Measurements from ENCODE around the gene PTPRM. TPM values are rescaled to one million over a fixed set of nuclear protein-coding genes. Genes with fewer than 3 reads are reported as not detected.

Gene PTPRM
- total RNA-seq, 1 donor from 2014 or later = 13.9 TPM

DNA sequence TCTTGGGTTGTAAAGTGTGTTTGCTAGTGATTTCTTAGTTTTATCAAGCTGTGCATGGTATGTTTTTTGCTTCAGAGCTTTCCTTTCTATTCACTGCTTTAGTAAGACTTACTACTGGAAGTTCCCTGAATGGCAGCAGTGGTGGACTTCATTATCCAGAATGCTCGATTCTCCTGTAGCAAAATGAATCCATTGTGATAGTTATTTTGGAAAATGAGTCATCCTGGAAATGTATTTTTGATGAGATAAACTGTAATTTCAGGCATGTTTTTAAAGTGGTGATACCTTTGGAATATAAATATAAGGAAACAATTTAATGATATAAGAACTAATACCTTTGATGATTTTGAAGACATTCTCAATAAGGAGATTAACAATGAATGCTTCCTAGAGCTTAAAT is 387.1 kb downstream of the PTPRM start:
- H3K79me2 ChIP-seq (ENCODE audit: low read depth) = no peaks in the 10 kb centered on the region
- H4K20me1 ChIP-seq (ENCODE audit: low read depth) = no peaks in the 10 kb centered on the region
- no peak for TF ChIP-seq EZH2phosphoT487 (IDR thresholded peaks at IDR 0.05)
- H3K9me3 ChIP-seq (ENCODE audit: low read depth) = no peaks in the 10 kb centered on the region
- H3K4me3 ChIP-seq = no peak overlapping the region
- Mint-ChIP-seq H3K4me1 (peaks cover 4% of the 10 kb centered on the region), H3K27me3 (ENCODE audit: insufficient read depth, low read depth) (no peaks in the 10 kb centered on the region), H3K27ac (no peak overlapping the region), H3K36me3 (no peaks in the 10 kb centered on the region), H3K4me3 (no peak overlapping the region), H3K9me3 (no peaks in the 10 kb centered on the region)
- no peak overlapping the region for H2AFZ ChIP-seq (replicated peaks)
- H3K36me3 ChIP-seq = no peaks in the 10 kb centered on the region
- H3K27ac ChIP-seq = no peak overlapping the region
- H3F3A ChIP-seq (ENCODE audit: low read depth) = no peaks in the 10 kb centered on the region
- H3K27me3 ChIP-seq = no peaks in the 10 kb centered on the region
- no peak for DNase-seq (ENCODE audit: low spot score)
- no peak overlapping the region for H3K4me2 ChIP-seq
- no peak overlapping the region for H3K9ac ChIP-seq
- no peaks in the 10 kb centered on the region for H3K4me1 ChIP-seq

- H3K9me3 Mint-ChIP-seq = no peaks in the 10 kb centered on the region
- no peak overlapping the region for H3K27ac Mint-ChIP-seq
- TF ChIP-seq EZH2 (IDR thresholded peaks at IDR 0.05) (no peak), EZH2phosphoT487 (IDR thresholded peaks at IDR 0.05) (no peak)
- TF ChIP-seq, protein P1, sequence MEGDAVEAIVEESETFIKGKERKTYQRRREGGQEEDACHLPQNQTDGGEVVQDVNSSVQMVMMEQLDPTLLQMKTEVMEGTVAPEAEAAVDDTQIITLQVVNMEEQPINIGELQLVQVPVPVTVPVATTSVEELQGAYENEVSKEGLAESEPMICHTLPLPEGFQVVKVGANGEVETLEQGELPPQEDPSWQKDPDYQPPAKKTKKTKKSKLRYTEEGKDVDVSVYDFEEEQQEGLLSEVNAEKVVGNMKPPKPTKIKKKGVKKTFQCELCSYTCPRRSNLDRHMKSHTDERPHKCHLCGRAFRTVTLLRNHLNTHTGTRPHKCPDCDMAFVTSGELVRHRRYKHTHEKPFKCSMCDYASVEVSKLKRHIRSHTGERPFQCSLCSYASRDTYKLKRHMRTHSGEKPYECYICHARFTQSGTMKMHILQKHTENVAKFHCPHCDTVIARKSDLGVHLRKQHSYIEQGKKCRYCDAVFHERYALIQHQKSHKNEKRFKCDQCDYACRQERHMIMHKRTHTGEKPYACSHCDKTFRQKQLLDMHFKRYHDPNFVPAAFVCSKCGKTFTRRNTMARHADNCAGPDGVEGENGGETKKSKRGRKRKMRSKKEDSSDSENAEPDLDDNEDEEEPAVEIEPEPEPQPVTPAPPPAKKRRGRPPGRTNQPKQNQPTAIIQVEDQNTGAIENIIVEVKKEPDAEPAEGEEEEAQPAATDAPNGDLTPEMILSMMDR (IDR thresholded peaks at IDR 0.05) = no peak
- Histone ChIP-seq H2AFZ (replicated peaks) (no peak overlapping the region), H3K4me2 (no peak overlapping the region), H3F3A (ENCODE audit: low read depth) (no peaks in the 10 kb centered on the region), H3K79me2 (ENCODE audit: low read depth) (no peaks in the 10 kb centered on the region), H3K9ac (no peak overlapping the region), H3K27me3 (no peaks in the 10 kb centered on the region), H3K9me3 (ENCODE audit: low read depth) (no peaks in the 10 kb centered on the region), H4K20me1 (ENCODE audit: low read depth) (no peaks in the 10 kb centered on the region), H3K27ac (no peak overlapping the region), H3K4me1 (no peaks in the 10 kb centered on the region), H3K36me3 (no peaks in the 10 kb centered on the region), H3K4me3 (no peak overlapping the region)
- no peaks in the 10 kb centered on the region for H3K36me3 Mint-ChIP-seq
- DNase-seq (ENCODE audit: low spot score) = no peak
- H3K4me3 Mint-ChIP-seq = no peak overlapping the region
- peaks cover 4% of the 10 kb centered on the region for H3K4me1 Mint-ChIP-seq
- no peaks in the 10 kb centered on the region for H3K27me3 Mint-ChIP-seq (ENCODE audit: insufficient read depth, low read depth)
Observed at GRCh38 chr18:7955175-7955574, 388.1 kb downstream of the PTPRM start.

- no peaks in the 10 kb centered on the region for H3K9me3 Mint-ChIP-seq
- H3K4me2 ChIP-seq = no peak overlapping the region
Observed at GRCh38 chr18:7957297-7957696, 390.2 kb downstream of the PTPRM start.

More at GRCh38 chr18:7957297-7957696, 390.2 kb downstream of the PTPRM start:
- Histone ChIP-seq H2AFZ (replicated peaks) (no peak overlapping the region), H3K4me3 (no peak overlapping the region), H3K27me3 (no peaks in the 10 kb centered on the region), H3K36me3 (no peaks in the 10 kb centered on the region), H3K79me2 (ENCODE audit: low read depth) (no peaks in the 10 kb centered on the region), H3K9ac (no peak overlapping the region), H4K20me1 (ENCODE audit: low read depth) (no peaks in the 10 kb centered on the region), H3F3A (ENCODE audit: low read depth) (no peaks in the 10 kb centered on the region), H3K9me3 (ENCODE audit: low read depth) (no peaks in the 10 kb centered on the region), H3K4me1 (no peaks in the 10 kb centered on the region), H3K27ac (no peak overlapping the region)
- Mint-ChIP-seq H3K36me3 (no peaks in the 10 kb centered on the region), H3K27me3 (ENCODE audit: insufficient read depth, low read depth) (no peaks in the 10 kb centered on the region), H3K4me1 (peaks cover 7% of the 10 kb centered on the region), H3K4me3 (no peak overlapping the region), H3K27ac (no peak overlapping the region)
- DNase-seq (ENCODE audit: low spot score) = no peak
- TF ChIP-seq, protein P1 (IDR thresholded peaks at IDR 0.05) = no peak
- TF ChIP-seq EZH2 (IDR thresholded peaks at IDR 0.05) = no peak
- TF ChIP-seq EZH2phosphoT487 (IDR thresholded peaks at IDR 0.05) = no peak

All from neural progenitor cell (in vitro differentiated cells).